Transverse colon (tissue), 4 donors: ENCODE results near the gene LYPD6B. TPM values are rescaled to one million over a fixed set of nuclear protein-coding genes. Genes with fewer than 3 reads are reported as not detected.

Source experiments
- DNase-seq: peaks from one replicate; pipeline ENCODE4 v3.0.0-alpha.2; 2019
- H3K27ac ChIP-seq, 4 donors: fragments of 200-600 bp; sonication (generic); 2 replicates each; pipeline ENCODE4 v1.5.1; 2016 to 2018; ENCODE audit warnings: inconsistent platforms in 4 of 4
- H3K27me3 ChIP-seq: fragments of 200-600 bp; sonication (generic); 2 replicates; pipeline ENCODE4 v1.5.1; 2017; ENCODE audit warnings: inconsistent platforms
- H3K36me3 ChIP-seq, 4 donors: fragments of 200-600 bp; sonication (generic); 2 replicates each; pipeline ENCODE4 v1.5.1; 2017 to 2019; ENCODE audit warnings: inconsistent platforms in 4 of 4
- H3K4me1 ChIP-seq, 4 donors: fragments of 200-600 bp; sonication (generic); 2 replicates each; pipeline ENCODE4 v1.5.1; 2017 to 2020; ENCODE audit warnings: inconsistent platforms in 4 of 4
- H3K4me3 ChIP-seq, 4 donors: fragments of 200-600 bp; sonication (generic); 1 replicate in 1 of 4; 2 replicates in 3 of 4; pipeline versions ENCODE4 v1.5.1 to v1.6.1; 2017 to 2019; ENCODE audit warnings: inconsistent platforms in 4 of 4
- H3K9me3 ChIP-seq, 2 donors: fragments of 200-600 bp; sonication (generic); 2 replicates each; pipeline ENCODE4 v1.5.1; 2017 to 2019; ENCODE audit warnings: inconsistent platforms in 2 of 2
- CTCF ChIP-seq, 5 experiments: fragments of 200-600 bp in 3 of 5; fragments of 450-650 bp in 2 of 5; sonication (generic) in 3 of 5; IDR thresholded peaks; 1 replicate in 2 of 5; 2 replicates in 3 of 5; pipeline ENCODE4 v1.5.1; 2016 to 2017; ENCODE audit warnings: antibody characterized with exemption in 5 of 5, inconsistent platforms in 3 of 5, mild to moderate bottlenecking in 2 of 5, moderate library complexity in 1 of 5
- EP300 ChIP-seq: sonication (generic); formaldehyde crosslinking; IDR thresholded peaks from one replicate; pipeline ENCODE4 v1.6.1; 2017; ENCODE audit warnings: antibody characterized with exemption, low read depth
- POLR2A ChIP-seq: fragments of 450-650 bp; IDR thresholded peaks from one replicate; pipeline ENCODE4 v1.6.1; 2016; ENCODE audit warnings: antibody characterized with exemption, mild to moderate bottlenecking, moderate library complexity
- POLR2AphosphoS5 ChIP-seq, 3 donors: sonication (generic); formaldehyde crosslinking; IDR thresholded peaks; one replicate each; pipeline ENCODE4 v1.6.1; 2016; ENCODE audit warnings: antibody characterized with exemption in 3 of 3
- WGBS, 2 donors: methylation state at CpG; one replicate each; pipeline ENCODE4 v1.1.5; 2018; ENCODE audit warnings: low coverage in 1 of 2; 5-methylcytosine and 5-hydroxymethylcytosine counted together
- in situ Hi-C, 4 donors: fragments of 200-750 bp; cut with MboI; loops; one replicate each; pipeline versions ENCODE4 v1.15.0 to v1.15.1; 2017; ENCODE audit warnings: low sequenced_read_pairs in 3 of 4, low pct_ligation_motif_present in 1 of 4, low pct_unique_long_range_greater_than_20kb in 1 of 4
- intact Hi-C: fragments of 100-400 bp; cut with DNase I; formaldehyde crosslinking; loops from one replicate; pipeline ENCODE4 v1.15.1; 2023; ENCODE audit warnings: low total_unique reads
- total RNA-seq, 4 donors: library from RNA; depleted of rRNA; stranded (reverse); fragments of >200 nt; gene quantifications; one replicate each; pipeline ENCODE4 v1.1.0, GENCODE V29; 2016

The LYPD6B gene
- total RNA-seq, 4 donors from 2014 or later, result 1.1 to 3.1 (median 2.6) TPM; not detected in 1

GRCh38 chr2:149001496-149001895, 37.0 kb upstream of the LYPD6B start:
- no peak overlapping the region for H3K4me3 ChIP-seq
- in situ Hi-C loops, result no loop called here

GRCh38 chr2:149002378-149002890, 36.1 kb upstream of the LYPD6B start:
- 88 to 96% methylated on average over 13 to 14 of the region's 14 CpGs for WGBS, 2 donors
- H3K9me3 ChIP-seq, result no peaks in the 10 kb centered on the region
- TF ChIP-seq CTCF (IDR thresholded peaks at IDR 0.05) (no peak), POLR2AphosphoS5 (IDR thresholded peaks at IDR 0.05) (no peak), EP300 (no peak), POLR2A (no peak)
- peaks cover 0 to 15% (median 3%) of the 10 kb centered on the region in 4 donors for H3K4me1 ChIP-seq
- in situ Hi-C loops, result no loop called here
- H3K27ac ChIP-seq, result no peak overlapping the region
- no peaks in the 10 kb centered on the region for H3K36me3 ChIP-seq
- no peak for DNase-seq
- H3K27me3 ChIP-seq, result no peaks in the 10 kb centered on the region
- no peak overlapping the region for H3K4me3 ChIP-seq
- intact Hi-C loops, result no loop called here

More at GRCh38 chr2:149001496-149001895, 37.0 kb upstream of the LYPD6B start:
- no peaks in the 10 kb centered on the region for H3K27me3 ChIP-seq
- H3K36me3 ChIP-seq, result no peaks in the 10 kb centered on the region
- H3K9me3 ChIP-seq, result no peaks in the 10 kb centered on the region
- WGBS, 2 donors, result 87% methylated on average over 7 of the region's 7 CpGs; no CpG with 5 or more reads in 1 of the 2 donors
- no peak overlapping the region for H3K27ac ChIP-seq
- intact Hi-C loops, result no loop called here
- peaks cover 0 to 15% (median 3%) of the 10 kb centered on the region in 4 donors for H3K4me1 ChIP-seq
- DNase-seq, result no peak
- no peak for TF ChIP-seq CTCF (IDR thresholded peaks at IDR 0.05)
- no peak for TF ChIP-seq POLR2AphosphoS5 (IDR thresholded peaks at IDR 0.05)

GRCh38 chr2:149002891-149003740, 35.4 kb upstream of the LYPD6B start:
- Histone ChIP-seq H3K4me1 (peaks cover 0 to 15% (median 3%) of the 10 kb centered on the region in 4 donors), H3K36me3 (no peaks in the 10 kb centered on the region), H3K4me3 (no peak overlapping the region), H3K9me3 (no peaks in the 10 kb centered on the region), H3K27me3 (no peaks in the 10 kb centered on the region), H3K27ac (no peak overlapping the region)
- no peak for TF ChIP-seq POLR2AphosphoS5 (IDR thresholded peaks at IDR 0.05)
- no peak for TF ChIP-seq POLR2A
- TF ChIP-seq CTCF (IDR thresholded peaks at IDR 0.05), result no peak
- TF ChIP-seq EP300, result no peak
- no peak for DNase-seq
- intact Hi-C loops, result no loop called here
- in situ Hi-C loops, result no loop called here
- WGBS, 2 donors, result 91 to 96% methylated on average over 13 to 30 of the region's 31 CpGs

GRCh38 chr2:149004836-149005235, 33.7 kb upstream of the LYPD6B start:
- Histone ChIP-seq H3K36me3 (no peaks in the 10 kb centered on the region), H3K9me3 (no peaks in the 10 kb centered on the region), H3K4me3 (no peak overlapping the region), H3K4me1 (peaks cover 0 to 7% (median 0%) of the 10 kb centered on the region in 4 donors), H3K27ac (no peak overlapping the region), H3K27me3 (no peaks in the 10 kb centered on the region)
- intact Hi-C loops (no loop called here), in situ Hi-C loops (no loop called here)
- DNase-seq, result no peak
- no peak for TF ChIP-seq POLR2AphosphoS5 (IDR thresholded peaks at IDR 0.05)
- TF ChIP-seq CTCF (IDR thresholded peaks at IDR 0.05), result no peak
- TF ChIP-seq EP300, result no peak
- no peak for TF ChIP-seq POLR2A
- WGBS, 2 donors, result 64 to 81% methylated on average over 3 of the region's 3 CpGs
